H1 (cell line): ENCODE results near the gene IL17RA. TPM values are rescaled to one million over a fixed set of nuclear protein-coding genes. Genes with fewer than 3 reads are reported as not detected.

Source experiments
- CBX8 ChIP-seq: fragments of 300-800, 300-1000 bp; sonication (generic); IDR thresholded peaks from 2 replicates; pipeline ENCODE4 v1.7.1; 2016; ENCODE audit warnings: low read depth, low read length, borderline replicate concordance
- CHD7 ChIP-seq: fragments of 300-600 bp; sonication (generic); IDR thresholded peaks from 2 replicates; pipeline ENCODE4 v1.7.1; 2012; ENCODE audit warnings: low read length, moderate library complexity, mild to moderate bottlenecking, inconsistent platforms; ENCODE audit not compliant: insufficient replicate concordance
- HDAC6 ChIP-seq: IDR thresholded peaks from one replicate; pipeline ENCODE4 v1.7.1; 2012; ENCODE audit warnings: low read depth, mild to moderate bottlenecking, inconsistent platforms, low read length, moderate library complexity
- polyA plus RNA-seq, 7 experiments: library from polyadenylated mRNA; depleted of rRNA in 3 of 7; stranded (reverse) in 5 of 7; unstranded in 2 of 7; fragments of >200 nt in 5 of 7; fragments of 200-250 nt in 2 of 7; gene quantifications; 1 replicate in 5 of 7; 2 replicates in 1 of 7; 4 replicates in 1 of 7; pipeline versions ENCODE4 v1.2.1 to v1.2.3, GENCODE V29; 2011 to 2013; ENCODE audit warnings: missing spikeins in 2 of 7, mixed read lengths in 2 of 7
- total RNA-seq: library from RNA; stranded (reverse); fragmentation: NEBNext Ultra II Directional; extraction: Animal tissue kit (Norgen Biotek cat#: 25700); gene quantifications from 2 replicates; pipeline ENCODE4 v1.2.1, GENCODE V29; 2021

IL17RA gene
- total and polyA plus RNA-seq, 2 of the 8 experiments (the other 6 are each of a cell fraction or from before 2014, with no cell fraction given) = 5.6 to 9.9 TPM

- no peak for TF ChIP-seq HDAC6
- TF ChIP-seq CHD7 = no peak
- TF ChIP-seq CBX8 = no peak
Measured at GRCh38 chr22:17137170-17137569, 52.4 kb downstream of the IL17RA start (continued).
